ENCODE measurements around the gene FAM50A.

GRCh38 chrX:154436983-154437752 is 6.8 kb upstream of the FAM50A start, which contains the start of gene GDI1:
- TF ChIP-seq POLR2A (IDR thresholded peaks at IDR 0.05): no peak
- TF ChIP-seq CTCF (IDR thresholded peaks at IDR 0.05): no peak
- TF ChIP-seq EP300 (IDR thresholded peaks at IDR 0.05): no peak
